Common myeloid progenitor, CD34-positive (primary cell): Measurements from ENCODE around the gene ALG9.

Experiments
- CTCF ChIA-PET: fragments of 350-600 bp; sonication (Branson Sonifier 250); formaldehyde crosslinking; loops from one replicate; lab custom pipeline; 2021; ENCODE audit warnings: antibody characterized with exemption; lab: Charles Lee
- POLR2A ChIA-PET: fragments of 350-600 bp; sonication (Branson Sonifier 250); formaldehyde crosslinking; loops from one replicate; lab custom pipeline; 2021; ENCODE audit warnings: antibody characterized with exemption; lab: Charles Lee
- DNase-seq, 3 donors: peaks; one replicate each; pipeline versions ENCODE4 v3.0.0 to v3.0.0-alpha.2; 2013
- H3K27ac ChIP-seq, 2 experiments: 1 replicate in 1 of 2; 2 replicates in 1 of 2; pipeline ENCODE4 v1.7.0; 2013; ENCODE audit warnings: inconsistent platforms in 2 of 2, low read length in 2 of 2, mild to moderate bottlenecking in 2 of 2, low read depth in 1 of 2, moderate library complexity in 1 of 2; ENCODE audit not compliant: severe bottlenecking in 2 of 2, insufficient read depth in 1 of 2, poor library complexity in 1 of 2
- H3K27me3 ChIP-seq, 5 experiments: replicated peaks in 2 of 5; 1 replicate in 3 of 5; 2 replicates in 2 of 5; pipeline versions ENCODE4 v1.6.1 to v1.7.0; 2013; ENCODE audit warnings: low read length in 4 of 5, mild to moderate bottlenecking in 2 of 5, moderate library complexity in 2 of 5, inconsistent platforms in 1 of 5; ENCODE audit not compliant: insufficient read depth in 5 of 5, control insufficient read depth in 4 of 5
- H3K36me3 ChIP-seq, 4 experiments: 1 replicate in 2 of 4; 2 replicates in 2 of 4; pipeline versions ENCODE4 v1.6.1 to v1.7.0; 2013; ENCODE audit warnings: low read length in 3 of 4, control low read depth in 1 of 4, mild to moderate bottlenecking in 1 of 4; ENCODE audit not compliant: control insufficient read depth in 4 of 4, insufficient read depth in 4 of 4
- H3K4me1 ChIP-seq, 4 experiments: 1 replicate in 3 of 4; 2 replicates in 1 of 4; pipeline versions ENCODE4 v1.6.1 to v1.7.1; 2013; ENCODE audit warnings: low read length in 3 of 4, mild to moderate bottlenecking in 3 of 4, control low read depth in 1 of 4, inconsistent platforms in 1 of 4, moderate library complexity in 1 of 4; ENCODE audit not compliant: control insufficient read depth in 4 of 4, insufficient read depth in 4 of 4; ENCODE audit errors: control extremely low read depth in 1 of 4
- H3K4me3 ChIP-seq, 7 experiments: 1 replicate in 4 of 7; 2 replicates in 3 of 7; pipeline versions ENCODE4 v1.5.1 to v1.7.0; 2013; ENCODE audit warnings: mild to moderate bottlenecking in 7 of 7, low read length in 6 of 7, moderate library complexity in 6 of 7, inconsistent platforms in 2 of 7, low read depth in 2 of 7, control low read depth in 1 of 7; ENCODE audit not compliant: insufficient read depth in 4 of 7, control insufficient read depth in 1 of 7; ENCODE audit errors: extremely low read depth in 1 of 7
- H3K9me3 ChIP-seq, 5 experiments: 1 replicate in 4 of 5; 2 replicates in 1 of 5; pipeline versions ENCODE4 v1.6.1 to v1.7.1; 2013; ENCODE audit warnings: low read length in 4 of 5, mild to moderate bottlenecking in 2 of 5, inconsistent platforms in 1 of 5, low read depth in 1 of 5, moderate library complexity in 1 of 5; ENCODE audit not compliant: control insufficient read depth in 4 of 5, insufficient read depth in 2 of 5; ENCODE audit errors: control extremely low read depth in 1 of 5
- WGBS: methylation state at CpG from one replicate; pipeline ENCODE4 v1.1.5; 2013; ENCODE audit not compliant: insufficient coverage; 5-methylcytosine and 5-hydroxymethylcytosine counted together

ALG9 gene

DNA sequence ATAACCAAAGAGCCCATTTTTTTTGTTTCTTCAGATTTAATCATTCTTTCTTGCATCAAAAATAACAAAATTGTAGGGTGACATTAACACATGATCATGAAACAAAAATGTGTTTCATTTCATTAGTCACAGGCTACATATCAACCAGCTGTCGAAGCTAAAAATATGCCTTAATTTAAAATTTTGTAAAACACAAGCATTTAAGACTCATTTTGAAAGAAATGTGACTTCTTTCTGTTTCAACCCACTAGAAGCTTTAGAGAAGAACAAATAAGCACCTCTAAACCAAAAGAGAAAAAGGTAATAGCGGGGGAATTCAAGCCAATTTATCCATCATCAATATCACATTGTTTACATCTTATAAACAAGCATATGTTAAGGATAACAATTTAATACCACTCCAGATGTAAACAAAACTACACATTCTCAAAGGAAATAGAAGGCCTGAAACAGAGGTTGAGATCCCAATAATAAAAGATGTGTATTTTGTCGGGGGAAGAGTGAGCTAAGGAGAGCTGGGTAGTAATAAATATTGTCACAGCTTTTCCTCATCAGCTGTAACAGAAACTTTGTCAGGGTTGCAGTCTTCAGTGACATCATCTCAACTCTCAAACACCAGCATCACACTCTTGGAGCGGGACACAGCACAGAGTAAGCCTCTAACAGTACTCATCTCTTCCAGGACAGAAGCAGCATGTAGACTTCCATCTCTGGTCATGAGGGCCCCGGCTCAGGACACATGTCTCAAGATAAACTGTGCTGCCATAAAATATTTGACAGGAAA lies 42.0 kb downstream of the ALG9 start:
- ChIA-PET CTCF (interaction anchor here (0.6 kb wide), 1 partner anchor 13 kb away, joined by 5 read pairs; no protein-coding TSS in a partner anchor), POLR2A (no interaction called here)
- 100% methylated on average over 2 of the region's 5 CpGs for WGBS
- Histone ChIP-seq H3K4me1 (no peaks in the 10 kb centered on the region), H3K27ac (no peak overlapping the region), H3K9me3 (no peaks in the 10 kb centered on the region), H3K4me3 (no peak overlapping the region), H3K36me3 (peaks cover 4 to 29% (median 12%) of the 10 kb centered on the region in 4 experiments), H3K27me3 (no peaks in the 10 kb centered on the region)
- DNase-seq, result no peak

DNA sequence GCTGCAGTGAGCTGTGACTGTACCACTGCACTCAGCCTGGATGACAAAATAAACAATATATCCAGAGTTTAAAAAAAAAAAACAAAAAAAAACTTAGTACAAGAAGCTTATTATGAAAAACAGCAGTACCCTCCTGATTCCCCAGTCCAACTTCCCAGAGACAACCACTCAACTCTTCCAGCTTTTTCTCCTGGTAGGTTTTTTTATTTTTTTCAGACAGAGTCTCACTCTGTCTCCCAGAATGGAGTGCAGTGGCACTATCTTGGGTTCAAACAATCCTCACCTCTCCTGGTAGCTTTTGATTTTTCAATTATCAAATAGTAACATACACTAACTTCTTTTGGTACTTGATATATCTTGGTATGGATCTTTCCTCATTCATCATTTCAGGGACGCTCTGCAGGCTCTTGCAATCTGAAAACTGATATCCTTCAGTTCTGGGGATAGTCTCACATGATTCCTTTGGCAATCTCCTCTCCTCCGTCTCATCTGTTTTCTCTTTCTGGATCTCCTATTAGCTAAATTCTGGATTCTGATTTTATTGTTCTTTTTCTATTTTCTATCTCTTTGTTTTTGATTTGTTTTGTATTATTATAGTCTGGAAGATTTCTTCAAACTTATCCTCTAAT lies 44.9 kb downstream of the ALG9 start:
- 67% methylated on average over 1 of the region's 2 CpGs for WGBS
- Histone ChIP-seq H3K27me3 (no peaks in the 10 kb centered on the region), H3K9me3 (no peaks in the 10 kb centered on the region), H3K27ac (no peak overlapping the region), H3K4me1 (no peaks in the 10 kb centered on the region), H3K4me3 (no peak overlapping the region), H3K36me3 (peaks cover 4 to 14% (median 8%) of the 10 kb centered on the region in 4 experiments)
- DNase-seq, result no peak
- ChIA-PET CTCF (interaction anchor here (0.6 to 1.1 kb wide), 2 partner anchors 17 to 18 kb away, joined by 3 read pairs; no protein-coding TSS in a partner anchor), POLR2A (no interaction called here)

- H3K27me3 ChIP-seq, result no peaks in the 10 kb centered on the region
- POLR2A ChIA-PET, result no interaction called here
- CTCF ChIA-PET, result interaction anchor here (0.6 to 1.6 kb wide), 6 partner anchors 11 to 269 kb away, joined by 3 to 4 read pairs (median 3); no protein-coding TSS in a partner anchor
- no peaks in the 10 kb centered on the region for H3K9me3 ChIP-seq
- peaks cover 0 to 14% (median 7%) of the 10 kb centered on the region in 4 experiments for H3K36me3 ChIP-seq
- no peak overlapping the region for H3K27ac ChIP-seq
- no peak for DNase-seq
- H3K4me1 ChIP-seq, result no peaks in the 10 kb centered on the region
- H3K4me3 ChIP-seq, result no peak overlapping the region
Observed at GRCh38 chr11:111823629-111824028, 47.8 kb downstream of the ALG9 start.

DNA sequence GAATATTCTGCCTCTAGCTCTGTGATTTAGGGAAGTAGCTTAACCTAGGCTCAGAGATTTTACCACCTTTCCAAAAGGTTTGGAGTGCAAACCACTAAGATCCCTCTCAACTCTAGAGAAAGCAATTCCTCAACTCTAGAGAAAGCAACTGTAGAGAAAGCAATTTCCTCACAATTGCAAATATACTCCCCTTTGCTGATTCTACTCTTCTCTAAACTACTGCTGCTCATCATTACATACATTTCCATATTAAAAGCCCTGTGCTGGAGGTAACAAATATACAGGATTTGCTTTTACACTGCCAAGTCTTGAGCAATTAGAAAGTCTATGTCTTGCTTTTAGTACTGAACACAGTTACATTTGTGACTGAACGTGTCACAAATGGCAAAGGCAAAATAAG lies 48.2 kb downstream of the ALG9 start:
- CTCF ChIA-PET, result interaction anchor here (0.6 to 1.6 kb wide), 8 partner anchors 17 to 269 kb away, joined by 3 to 4 read pairs (median 3); no protein-coding TSS in a partner anchor
- H3K4me3 ChIP-seq, result no peak overlapping the region
- no peaks in the 10 kb centered on the region for H3K4me1 ChIP-seq
- no peaks in the 10 kb centered on the region for H3K27me3 ChIP-seq
- H3K9me3 ChIP-seq, result no peaks in the 10 kb centered on the region
- 100% methylated on average over 1 of the region's 1 CpG for WGBS
- POLR2A ChIA-PET, result no interaction called here
- no peak overlapping the region for H3K27ac ChIP-seq
- peaks cover under 1 to 11% (median 5%) of the 10 kb centered on the region in 4 experiments for H3K36me3 ChIP-seq
- no peak for DNase-seq

GRCh38 chr11:111819829-111820237 lies 51.5 kb downstream of the ALG9 start:
- DNase-seq, result no peak
- H3K9me3 ChIP-seq, result no peaks in the 10 kb centered on the region
- POLR2A ChIA-PET, result no interaction called here
- 100% methylated on average over 2 of the region's 3 CpGs for WGBS
- no peak overlapping the region for H3K4me3 ChIP-seq
- no peak overlapping the region for H3K27ac ChIP-seq
- H3K4me1 ChIP-seq, result no peaks in the 10 kb centered on the region
- CTCF ChIA-PET, result interaction anchor here (1.0 kb wide), 1 partner anchor 32 kb away, joined by 3 read pairs; no protein-coding TSS in a partner anchor
- peaks cover 0 to 14% (median 5%) of the 10 kb centered on the region in 4 experiments for H3K36me3 ChIP-seq
- H3K27me3 ChIP-seq, result no peaks in the 10 kb centered on the region

GRCh38 chr11:111819161-111819828 lies 52.1 kb downstream of the ALG9 start:
- H3K36me3 ChIP-seq, result peaks cover 0 to 14% (median 5%) of the 10 kb centered on the region in 4 experiments
- CTCF ChIA-PET, result interaction anchor here (1.0 to 1.1 kb wide), 2 partner anchors 25 to 33 kb away, joined by 3 to 4 read pairs; no protein-coding TSS in a partner anchor
- 80% methylated on average over 1 of the region's 1 CpG for WGBS
- H3K4me1 ChIP-seq, result no peaks in the 10 kb centered on the region
- POLR2A ChIA-PET, result no interaction called here
- no peaks in the 10 kb centered on the region for H3K27me3 ChIP-seq
- no peak for DNase-seq
- H3K27ac ChIP-seq, result no peak overlapping the region
- no peak overlapping the region for H3K4me3 ChIP-seq
- H3K9me3 ChIP-seq, result no peaks in the 10 kb centered on the region
